ENCODE measurements around the gene NCR2.

NCR2 gene

GRCh38 chr6:41360314-41360685 lies 24.9 kb downstream of the NCR2 start:
- no peak for DNase-seq

- no peak for DNase-seq
Measured at GRCh38 chr6:41366150-41366549, 30.7 kb downstream of the NCR2 start.

GRCh38 chr6:41367061-41367460 lies 31.7 kb downstream of the NCR2 start:
- no peak for DNase-seq

- peak; percentile 22 for DNase-seq
Measured at GRCh38 chr6:41367700-41368099, 32.3 kb downstream of the NCR2 start.

GRCh38 chr6:41370488-41371111 lies 35.2 kb downstream of the NCR2 start:
- DNase-seq: no peak

GRCh38 chr6:41371461-41371991 lies 36.1 kb downstream of the NCR2 start:
- no peak for DNase-seq

GRCh38 chr6:41371992-41372831 lies 36.8 kb downstream of the NCR2 start:
- no peak for DNase-seq

GRCh38 chr6:41372832-41373626 lies 37.6 kb downstream of the NCR2 start:
- DNase-seq: no peak

- DNase-seq: no peak
Measured at GRCh38 chr6:41373627-41373918, 38.2 kb downstream of the NCR2 start.

- no peak for DNase-seq
Measured at GRCh38 chr6:41373919-41374617, 38.7 kb downstream of the NCR2 start.

- no peak for DNase-seq
Measured at GRCh38 chr6:41374618-41375590, 39.5 kb downstream of the NCR2 start.

- DNase-seq: no peak
Measured at GRCh38 chr6:41375598-41376151, 40.3 kb downstream of the NCR2 start.

- no peak for DNase-seq
Measured at GRCh38 chr6:41376176-41376575, 40.8 kb downstream of the NCR2 start.

GRCh38 chr6:41377071-41377470 lies 41.7 kb downstream of the NCR2 start:
- DNase-seq: no peak

GRCh38 chr6:41379306-41379705 lies 43.9 kb downstream of the NCR2 start:
- DNase-seq: no peak

- no peak for DNase-seq
Measured at GRCh38 chr6:41386594-41386993, 51.2 kb downstream of the NCR2 start.

GRCh38 chr6:41392246-41392645 lies 56.8 kb downstream of the NCR2 start:
- DNase-seq: no peak

- no peak for DNase-seq
Measured at GRCh38 chr6:41396335-41396734, 60.9 kb downstream of the NCR2 start.

- DNase-seq: no peak
Measured at GRCh38 chr6:41399424-41399823, 64.0 kb downstream of the NCR2 start.

All from NCI-H2081 treated with DMSO at 0.1 percent for 48 hours (cell line).